GM23248 (cell line): ENCODE results near the gene RWDD4.

Source experiments
- EZH2 ChIP-seq: fragments of 200-600 bp; sonication (generic); IDR thresholded peaks from 2 replicates; pipeline ENCODE4 v1.6.1; 2018; ENCODE audit warnings: antibody characterized with exemption, mild to moderate bottlenecking; ENCODE audit not compliant: insufficient read depth, poor library complexity, severe bottlenecking
- EZH2phosphoT487 ChIP-seq: fragments of 200-600 bp; sonication (generic); IDR thresholded peaks from 2 replicates; pipeline ENCODE4 v1.6.1; 2018; ENCODE audit warnings: antibody characterized with exemption, moderate library complexity, mild to moderate bottlenecking, low read depth; ENCODE audit not compliant: insufficient read depth

- TF ChIP-seq EZH2, result no peak
- TF ChIP-seq EZH2phosphoT487, result no peak
Measured at GRCh38 chr4:183627979-183628588, 30.9 kb downstream of the RWDD4 start.
